ENCODE results near the gene TSPY3. TPM values are rescaled to one million over a fixed set of nuclear protein-coding genes. Genes with fewer than 3 reads are reported as not detected.
"Not testable (repeated sequence)": the region's sequence is repeated elsewhere in the genome, so short reads cannot be mapped to it uniquely, and the experiment has no call there.

Gene TSPY3, protein sequence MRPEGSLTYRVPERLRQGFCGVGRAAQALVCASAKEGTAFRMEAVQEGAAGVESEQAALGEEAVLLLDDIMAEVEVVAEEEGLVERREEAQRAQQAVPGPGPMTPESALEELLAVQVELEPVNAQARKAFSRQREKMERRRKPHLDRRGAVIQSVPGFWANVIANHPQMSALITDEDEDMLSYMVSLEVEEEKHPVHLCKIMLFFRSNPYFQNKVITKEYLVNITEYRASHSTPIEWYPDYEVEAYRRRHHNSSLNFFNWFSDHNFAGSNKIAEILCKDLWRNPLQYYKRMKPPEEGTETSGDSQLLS
- not detected in 2 replicates for total RNA-seq (2014; rRNA removed; shearing (Covaris generic))
- not detected in 2 replicates for polyA plus RNA-seq (2016; fragmentation: Nextera tagmentation; extraction: Ambion mirVana)

DNA sequence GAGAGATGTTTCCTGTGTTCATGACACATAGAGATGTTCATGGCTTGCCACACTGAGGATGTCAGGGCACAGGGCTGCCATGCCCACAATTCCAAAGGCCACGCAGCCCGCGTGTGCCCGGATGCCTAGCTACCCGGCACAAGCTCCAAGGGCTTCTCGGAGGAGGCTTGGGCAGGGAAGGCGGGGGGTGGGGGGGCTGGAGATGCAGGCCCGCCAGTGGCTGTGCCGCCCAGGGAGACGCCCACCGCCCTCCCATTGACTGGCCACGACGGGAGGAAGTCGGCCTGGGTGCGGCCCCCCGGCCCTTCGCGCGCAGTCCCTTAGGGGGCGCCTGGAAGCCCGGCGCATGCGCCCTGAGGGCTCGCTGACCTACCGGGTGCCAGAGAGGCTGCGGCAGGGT is at the start of gene TSPY3:
TSS of gene TSPY3 (plus strand) at position 301 of the 400 bp plus-strand sequence. CDS start at position 347, 46 bp downstream.
- WGBS, 2 experiments (ENCODE audit: low coverage in 1 of 2, low lambda C conversion rate in 2 of 2, missing lambda C conversion rate in 2 of 2), result no CpG with 5 or more reads among the region's 26 CpGs
- in situ Hi-C loops (cut with MboI), result not testable (repeated sequence)

DNA sequence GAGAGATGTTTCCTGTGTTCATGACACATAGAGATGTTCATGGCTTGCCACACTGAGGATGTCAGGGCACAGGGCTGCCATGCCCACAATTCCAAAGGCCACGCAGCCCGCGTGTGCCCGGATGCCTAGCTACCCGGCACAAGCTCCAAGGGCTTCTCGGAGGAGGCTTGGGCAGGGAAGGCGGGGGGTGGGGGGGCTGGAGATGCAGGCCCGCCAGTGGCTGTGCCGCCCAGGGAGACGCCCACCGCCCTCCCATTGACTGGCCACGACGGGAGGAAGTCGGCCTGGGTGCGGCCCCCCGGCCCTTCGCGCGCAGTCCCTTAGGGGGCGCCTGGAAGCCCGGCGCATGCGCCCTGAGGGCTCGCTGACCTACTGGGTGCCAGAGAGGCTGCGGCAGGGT is 40.7 kb upstream of the TSPY3 start, which contains the start of gene TSPY8:
TSS of gene TSPY8 (plus strand) at position 301 of the 400 bp plus-strand sequence. CDS start at position 347, 46 bp downstream.
- H3K9me3 ChIP-seq (ENCODE audit: low read depth); H3K27me3 ChIP-seq (replicated peaks; ENCODE audit: insufficient read depth); in situ Hi-C loops (cut with MboI); DNase-seq; H3K4me1 ChIP-seq (ENCODE audit: insufficient read depth); H3K9ac ChIP-seq; H3F3A ChIP-seq (ENCODE audit: insufficient read depth); H3K4me3 ChIP-seq; H3K27ac ChIP-seq; H3K4me2 ChIP-seq (ENCODE audit: unreplicated experiment); H3K36me3 ChIP-seq (ENCODE audit: low read depth); H2AFZ ChIP-seq; H4K20me1 ChIP-seq (ENCODE audit: insufficient read depth); H3K79me2 ChIP-seq (ENCODE audit: insufficient read depth); H3K9me2 ChIP-seq (ENCODE audit: insufficient read depth): not testable (repeated sequence)
- no CpG with 5 or more reads among the region's 25 CpGs for WGBS, 2 experiments (ENCODE audit: low coverage in 1 of 2, low lambda C conversion rate in 2 of 2, missing lambda C conversion rate in 2 of 2)

More for the DNA sequence above, at the start of gene TSPY3:
- H3K27me3 ChIP-seq (replicated peaks; ENCODE audit: insufficient read depth); H3K9me3 ChIP-seq (ENCODE audit: low read depth); H4K20me1 ChIP-seq (ENCODE audit: insufficient read depth); H3K79me2 ChIP-seq (ENCODE audit: insufficient read depth); H3K4me3 ChIP-seq; H2AFZ ChIP-seq; H3K4me2 ChIP-seq (ENCODE audit: unreplicated experiment); H3K27ac ChIP-seq; H3K4me1 ChIP-seq (ENCODE audit: insufficient read depth); H3K9me2 ChIP-seq (ENCODE audit: insufficient read depth); H3K36me3 ChIP-seq (ENCODE audit: low read depth); H3F3A ChIP-seq (ENCODE audit: insufficient read depth); H3K9ac ChIP-seq; DNase-seq: not testable (repeated sequence)

DNA sequence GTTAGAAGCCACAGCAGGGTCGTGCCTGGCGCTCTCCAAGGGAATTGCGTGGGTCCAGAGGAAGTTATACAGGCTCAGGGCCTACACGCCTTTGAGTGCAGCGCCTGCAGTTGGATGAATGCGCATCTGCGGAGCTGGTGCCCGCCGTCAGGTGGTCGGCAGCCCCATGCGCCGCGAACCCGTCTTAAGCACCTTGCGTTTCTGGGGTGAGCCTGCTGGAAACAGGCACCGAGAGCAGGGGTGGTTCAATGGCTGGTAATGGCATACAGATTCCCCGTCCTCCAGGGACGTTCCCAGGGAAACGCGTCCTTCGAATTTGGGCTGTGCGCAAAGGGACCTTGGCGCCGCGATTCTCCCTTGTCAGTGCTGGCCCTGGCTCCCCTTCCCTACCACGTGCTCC is 1.7 kb upstream of the TSPY3 start:
- in situ Hi-C loops (cut with MboI); H2AFZ ChIP-seq: not testable (repeated sequence)
- WGBS, 2 experiments (ENCODE audit: low coverage in 1 of 2, low lambda C conversion rate in 2 of 2, missing lambda C conversion rate in 2 of 2), result 81% methylated on average over 13 to 18 of the region's 26 CpGs

More for the DNA sequence above, 1.7 kb upstream of the TSPY3 start:
- not testable (repeated sequence) for H3K4me2 ChIP-seq (ENCODE audit: unreplicated experiment); H3K9me2 ChIP-seq (ENCODE audit: insufficient read depth); H3K27ac ChIP-seq; H3K9ac ChIP-seq; H4K20me1 ChIP-seq (ENCODE audit: insufficient read depth); DNase-seq; H3K79me2 ChIP-seq (ENCODE audit: insufficient read depth); H3F3A ChIP-seq (ENCODE audit: insufficient read depth); H3K9me3 ChIP-seq (ENCODE audit: low read depth); H3K4me3 ChIP-seq; H3K4me1 ChIP-seq (ENCODE audit: insufficient read depth); H3K36me3 ChIP-seq (ENCODE audit: low read depth); H3K27me3 ChIP-seq (replicated peaks; ENCODE audit: insufficient read depth)

Other genes starting within 250 kb of the TSPY3 start
- gene TSPY4, start 61.0 kb upstream of the TSPY3 start, total RNA-seq (2014; rRNA removed; shearing (Covaris generic)), result not detected in 2 replicates
- gene TSPY4, start 61.0 kb upstream of the TSPY3 start, polyA plus RNA-seq (2016; fragmentation: Nextera tagmentation; extraction: Ambion mirVana), result not detected in 2 replicates
- not detected in 2 replicates for gene TSPY8, start 40.6 kb upstream of the TSPY3 start, total RNA-seq (2014; rRNA removed; shearing (Covaris generic))
- gene TSPY8, start 40.6 kb upstream of the TSPY3 start, polyA plus RNA-seq (2016; fragmentation: Nextera tagmentation; extraction: Ambion mirVana), result not detected in 2 replicates
- gene TSPY1, start 68.5 kb downstream of the TSPY3 start, total RNA-seq (2014; rRNA removed; shearing (Covaris generic)), result not detected in 2 replicates
- gene TSPY1, start 68.5 kb downstream of the TSPY3 start, polyA plus RNA-seq (2016; fragmentation: Nextera tagmentation; extraction: Ambion mirVana), result not detected in 2 replicates
- not detected in 2 replicates for gene TSPY9, start 88.8 kb downstream of the TSPY3 start, total RNA-seq (2014; rRNA removed; shearing (Covaris generic))
- gene TSPY9, start 88.8 kb downstream of the TSPY3 start, polyA plus RNA-seq (2016; fragmentation: Nextera tagmentation; extraction: Ambion mirVana), result not detected in 2 replicates
- gene TSPY10, start 129.5 kb downstream of the TSPY3 start, total RNA-seq (2014; rRNA removed; shearing (Covaris generic)), result not detected in 2 replicates
- gene TSPY10, start 129.5 kb downstream of the TSPY3 start, polyA plus RNA-seq (2016; fragmentation: Nextera tagmentation; extraction: Ambion mirVana), result not detected in 2 replicates

Data from GM23248 (cell line).